ENCODE results near the gene EXOC6B.
"Not testable (repeated sequence)": the region's sequence is repeated elsewhere in the genome, so short reads cannot be mapped to it uniquely, and the experiment has no call there.

EXOC6B gene

GRCh38 chr2:72545790-72546189 is 280.0 kb downstream of the EXOC6B start:
- DNase-seq (ENCODE audit: low read depth) = no peak

GRCh38 chr2:72544554-72544953 is 281.3 kb downstream of the EXOC6B start:
- DNase-seq (ENCODE audit: low read depth) = no peak

GRCh38 chr2:72543497-72544216 is 282.2 kb downstream of the EXOC6B start:
- DNase-seq (ENCODE audit: low read depth) = no peak

GRCh38 chr2:72539071-72539552 is 286.7 kb downstream of the EXOC6B start:
- DNase-seq (ENCODE audit: low read depth) = no peak

- DNase-seq (ENCODE audit: low read depth) = no peak
These were observed 287.3 kb downstream of the EXOC6B start for GRCh38 chr2:72538486-72538885.

GRCh38 chr2:72535586-72535985 is 290.2 kb downstream of the EXOC6B start:
- not testable (repeated sequence) for DNase-seq (ENCODE audit: low read depth)

- no peak for DNase-seq (ENCODE audit: low read depth)
These were observed 292.1 kb downstream of the EXOC6B start for GRCh38 chr2:72533765-72534164.

- DNase-seq (ENCODE audit: low read depth) = no peak
These were observed 298.4 kb downstream of the EXOC6B start for GRCh38 chr2:72527424-72527823.

GRCh38 chr2:72526623-72527022 is 299.2 kb downstream of the EXOC6B start:
- DNase-seq (ENCODE audit: low read depth) = no peak

GRCh38 chr2:72524071-72524470 is 301.8 kb downstream of the EXOC6B start:
- no peak for DNase-seq (ENCODE audit: low read depth)

- DNase-seq (ENCODE audit: low read depth) = no peak
These were observed 310.1 kb downstream of the EXOC6B start for GRCh38 chr2:72515696-72516095.

GRCh38 chr2:72513011-72513410 is 312.8 kb downstream of the EXOC6B start:
- DNase-seq (ENCODE audit: low read depth) = no peak

- no peak for DNase-seq (ENCODE audit: low read depth)
These were observed 313.5 kb downstream of the EXOC6B start for GRCh38 chr2:72512376-72512775.

GRCh38 chr2:72511906-72512305 is 313.9 kb downstream of the EXOC6B start:
- DNase-seq (ENCODE audit: low read depth) = no peak

GRCh38 chr2:72497763-72498162 is 328.1 kb downstream of the EXOC6B start:
- no peak for DNase-seq (ENCODE audit: low read depth)

- no peak for DNase-seq (ENCODE audit: low read depth)
These were observed 329.4 kb downstream of the EXOC6B start for GRCh38 chr2:72496479-72496878.

GRCh38 chr2:72494392-72494791 is 331.4 kb downstream of the EXOC6B start:
- no peak for DNase-seq (ENCODE audit: low read depth)

GRCh38 chr2:72484622-72485021 is 341.2 kb downstream of the EXOC6B start:
- not testable (repeated sequence) for DNase-seq (ENCODE audit: low read depth)

GRCh38 chr2:72483346-72483745 is 342.5 kb downstream of the EXOC6B start:
- DNase-seq (ENCODE audit: low read depth) = no peak

- DNase-seq (ENCODE audit: low read depth) = no peak
These were observed 350.6 kb downstream of the EXOC6B start for GRCh38 chr2:72475246-72475645.

- DNase-seq (ENCODE audit: low read depth) = no peak
These were observed 367.9 kb downstream of the EXOC6B start for GRCh38 chr2:72457801-72458516.

GRCh38 chr2:72454189-72454588 is 371.6 kb downstream of the EXOC6B start:
- no peak for DNase-seq (ENCODE audit: low read depth)

GRCh38 chr2:72442270-72442669 is 383.6 kb downstream of the EXOC6B start:
- DNase-seq (ENCODE audit: low read depth) = no peak

- no peak for DNase-seq (ENCODE audit: low read depth)
These were observed 385.9 kb downstream of the EXOC6B start for GRCh38 chr2:72439892-72440291.

All from activated T-cell treated with anti-CD3 and anti-CD28 coated beads for 1 hour (primary cell).